ENCODE data around the gene WAS.
"Not testable (repeated sequence)": the region's sequence is repeated elsewhere in the genome, so short reads cannot be mapped to it uniquely, and the experiment has no call there.

WAS gene

GRCh38 chrX:48665991-48666390 lies 17.6 kb upstream of the WAS start:
- Histone ChIP-seq H3K36me3 (ENCODE audit: insufficient read depth, low read length) (no peaks in the 10 kb centered on the region), H3K27me3 (ENCODE audit: insufficient read depth, low read length) (no peaks in the 10 kb centered on the region), H3K4me1 (ENCODE audit: insufficient read depth, low read length) (no peaks in the 10 kb centered on the region), H3K4me3 (ENCODE audit: low read length) (no peak overlapping the region), H3K27ac (ENCODE audit: low read depth, low read length) (no peak overlapping the region), H3K9ac (ENCODE audit: low read depth, low read length) (no peak overlapping the region), H3K9me3 (ENCODE audit: insufficient read depth, low read depth, low read length) (no peaks in the 10 kb centered on the region)
- 95% methylated on average over 2 of the region's 2 CpGs for WGBS

- no peak overlapping the region for H3K9ac ChIP-seq (ENCODE audit: low read depth, low read length)
- no peaks in the 10 kb centered on the region for H3K4me1 ChIP-seq (ENCODE audit: insufficient read depth, low read length)
- no peaks in the 10 kb centered on the region for H3K36me3 ChIP-seq (ENCODE audit: insufficient read depth, low read length)
- H3K9me3 ChIP-seq (ENCODE audit: insufficient read depth, low read depth, low read length), result no peaks in the 10 kb centered on the region
- no peaks in the 10 kb centered on the region for H3K27me3 ChIP-seq (ENCODE audit: insufficient read depth, low read length)
- no peak overlapping the region for H3K4me3 ChIP-seq (ENCODE audit: low read length)
- no peak overlapping the region for H3K27ac ChIP-seq (ENCODE audit: low read depth, low read length)
- 91% methylated on average over 2 of the region's 4 CpGs for WGBS
Measured at GRCh38 chrX:48666649-48667048, 16.9 kb upstream of the WAS start.

- no peaks in the 10 kb centered on the region for H3K27me3 ChIP-seq (ENCODE audit: insufficient read depth, low read length)
- H3K9ac ChIP-seq (ENCODE audit: low read depth, low read length), result no peak overlapping the region
- WGBS, result 96% methylated on average over 4 of the region's 4 CpGs
- H3K36me3 ChIP-seq (ENCODE audit: insufficient read depth, low read length), result no peaks in the 10 kb centered on the region
- no peak overlapping the region for H3K4me3 ChIP-seq (ENCODE audit: low read length)
- H3K4me1 ChIP-seq (ENCODE audit: insufficient read depth, low read length), result no peaks in the 10 kb centered on the region
- no peak overlapping the region for H3K27ac ChIP-seq (ENCODE audit: low read depth, low read length)
- H3K9me3 ChIP-seq (ENCODE audit: insufficient read depth, low read depth, low read length), result no peaks in the 10 kb centered on the region
Measured at GRCh38 chrX:48667509-48667908, 16.1 kb upstream of the WAS start.

- H3K9me3 ChIP-seq (ENCODE audit: insufficient read depth, low read depth, low read length); H3K27ac ChIP-seq (ENCODE audit: low read depth, low read length); H3K9ac ChIP-seq (ENCODE audit: low read depth, low read length); H3K4me3 ChIP-seq (ENCODE audit: low read length); H3K36me3 ChIP-seq (ENCODE audit: insufficient read depth, low read length); H3K4me1 ChIP-seq (ENCODE audit: insufficient read depth, low read length); H3K27me3 ChIP-seq (ENCODE audit: insufficient read depth, low read length): not testable (repeated sequence)
- 87% methylated on average over 11 of the region's 11 CpGs for WGBS
Measured at GRCh38 chrX:48668187-48668586, 15.4 kb upstream of the WAS start.

GRCh38 chrX:48676106-48676892 lies 7.3 kb upstream of the WAS start:
- under 1% methylated on average over 66 of the region's 67 CpGs for WGBS

GRCh38 chrX:48676893-48677270 lies 6.7 kb upstream of the WAS start:
- Histone ChIP-seq H3K4me1 (ENCODE audit: insufficient read depth, low read length) (no peaks in the 10 kb centered on the region), H3K36me3 (ENCODE audit: insufficient read depth, low read length) (no peaks in the 10 kb centered on the region), H3K27me3 (ENCODE audit: insufficient read depth, low read length) (no peaks in the 10 kb centered on the region), H3K9ac (ENCODE audit: low read depth, low read length) (peak overlapping the region; percentile 83), H3K27ac (ENCODE audit: low read depth, low read length) (peak overlapping the region; percentile 34; the same call in 1 of the 2 replicates), H3K4me3 (ENCODE audit: low read length) (peak overlapping the region; percentile 95), H3K9me3 (ENCODE audit: insufficient read depth, low read depth, low read length) (no peaks in the 10 kb centered on the region)
- WGBS, result 5% methylated on average over 9 of the region's 9 CpGs

More at GRCh38 chrX:48676106-48676892, 7.3 kb upstream of the WAS start:
- no peaks in the 10 kb centered on the region for H3K9me3 ChIP-seq (ENCODE audit: insufficient read depth, low read depth, low read length)
- no peaks in the 10 kb centered on the region for H3K27me3 ChIP-seq (ENCODE audit: insufficient read depth, low read length)
- H3K9ac ChIP-seq (ENCODE audit: low read depth, low read length), result peak overlapping the region; percentile 83
- H3K36me3 ChIP-seq (ENCODE audit: insufficient read depth, low read length), result no peaks in the 10 kb centered on the region
- H3K4me3 ChIP-seq (ENCODE audit: low read length), result peak overlapping the region; percentile 95
- H3K27ac ChIP-seq (ENCODE audit: low read depth, low read length), result peak overlapping the region; percentile 80; the same call in 1 of the 2 replicates
- H3K4me1 ChIP-seq (ENCODE audit: insufficient read depth, low read length), result no peaks in the 10 kb centered on the region

GRCh38 chrX:48677516-48677915 lies 6.1 kb upstream of the WAS start:
- no peaks in the 10 kb centered on the region for H3K27me3 ChIP-seq (ENCODE audit: insufficient read depth, low read length)
- no peaks in the 10 kb centered on the region for H3K4me1 ChIP-seq (ENCODE audit: insufficient read depth, low read length)
- no peak overlapping the region for H3K9ac ChIP-seq (ENCODE audit: low read depth, low read length)
- H3K4me3 ChIP-seq (ENCODE audit: low read length), result peak overlapping the region; percentile 95
- no peak overlapping the region for H3K27ac ChIP-seq (ENCODE audit: low read depth, low read length)
- WGBS, result 86% methylated on average over 8 of the region's 10 CpGs
- no peaks in the 10 kb centered on the region for H3K9me3 ChIP-seq (ENCODE audit: insufficient read depth, low read depth, low read length)
- H3K36me3 ChIP-seq (ENCODE audit: insufficient read depth, low read length), result no peaks in the 10 kb centered on the region

- not testable (repeated sequence) for H3K27me3 ChIP-seq (ENCODE audit: insufficient read depth, low read length); H3K36me3 ChIP-seq (ENCODE audit: insufficient read depth, low read length); H3K9me3 ChIP-seq (ENCODE audit: insufficient read depth, low read depth, low read length); H3K4me1 ChIP-seq (ENCODE audit: insufficient read depth, low read length); H3K9ac ChIP-seq (ENCODE audit: low read depth, low read length); H3K27ac ChIP-seq (ENCODE audit: low read depth, low read length); H3K4me3 ChIP-seq (ENCODE audit: low read length)
- WGBS, result 80% methylated on average over 1 of the region's 2 CpGs
Measured at GRCh38 chrX:48680467-48680866, 3.1 kb upstream of the WAS start.

GRCh38 chrX:48680925-48681324 lies 2.7 kb upstream of the WAS start:
- not testable (repeated sequence) for H3K4me3 ChIP-seq (ENCODE audit: low read length); H3K36me3 ChIP-seq (ENCODE audit: insufficient read depth, low read length); H3K9ac ChIP-seq (ENCODE audit: low read depth, low read length); H3K4me1 ChIP-seq (ENCODE audit: insufficient read depth, low read length); H3K27me3 ChIP-seq (ENCODE audit: insufficient read depth, low read length); H3K9me3 ChIP-seq (ENCODE audit: insufficient read depth, low read depth, low read length); H3K27ac ChIP-seq (ENCODE audit: low read depth, low read length)
- WGBS, result 90% methylated on average over 6 of the region's 6 CpGs

GRCh38 chrX:48681539-48682183 lies 1.9 kb upstream of the WAS start:
- no peaks in the 10 kb centered on the region for H3K9me3 ChIP-seq (ENCODE audit: insufficient read depth, low read depth, low read length)
- H3K27ac ChIP-seq (ENCODE audit: low read depth, low read length), result no peak overlapping the region
- 90% methylated on average over 10 of the region's 10 CpGs for WGBS
- H3K27me3 ChIP-seq (ENCODE audit: insufficient read depth, low read length), result no peaks in the 10 kb centered on the region
- H3K4me1 ChIP-seq (ENCODE audit: insufficient read depth, low read length), result no peaks in the 10 kb centered on the region
- no peak overlapping the region for H3K9ac ChIP-seq (ENCODE audit: low read depth, low read length)
- H3K36me3 ChIP-seq (ENCODE audit: insufficient read depth, low read length), result no peaks in the 10 kb centered on the region
- H3K4me3 ChIP-seq (ENCODE audit: low read length), result no peak overlapping the region

- 93% methylated on average over 12 of the region's 12 CpGs for WGBS
Measured at GRCh38 chrX:48682795-48683194, 804 bp upstream of the WAS start.

More at GRCh38 chrX:48682795-48683194, 804 bp upstream of the WAS start:
- not testable (repeated sequence) for H3K27me3 ChIP-seq (ENCODE audit: insufficient read depth, low read length); H3K27ac ChIP-seq (ENCODE audit: low read depth, low read length); H3K4me3 ChIP-seq (ENCODE audit: low read length); H3K36me3 ChIP-seq (ENCODE audit: insufficient read depth, low read length); H3K9ac ChIP-seq (ENCODE audit: low read depth, low read length); H3K4me1 ChIP-seq (ENCODE audit: insufficient read depth, low read length); H3K9me3 ChIP-seq (ENCODE audit: insufficient read depth, low read depth, low read length)

Data from HUES64 (cell line).